Measurements from ENCODE around the gene TACR2. TPM values are rescaled to one million over a fixed set of nuclear protein-coding genes. Genes with fewer than 3 reads are reported as not detected.

TACR2 gene
- total and polyA plus RNA-seq, 2 experiments from 2014 or later: 0.53 TPM; not detected in 1

DNA sequence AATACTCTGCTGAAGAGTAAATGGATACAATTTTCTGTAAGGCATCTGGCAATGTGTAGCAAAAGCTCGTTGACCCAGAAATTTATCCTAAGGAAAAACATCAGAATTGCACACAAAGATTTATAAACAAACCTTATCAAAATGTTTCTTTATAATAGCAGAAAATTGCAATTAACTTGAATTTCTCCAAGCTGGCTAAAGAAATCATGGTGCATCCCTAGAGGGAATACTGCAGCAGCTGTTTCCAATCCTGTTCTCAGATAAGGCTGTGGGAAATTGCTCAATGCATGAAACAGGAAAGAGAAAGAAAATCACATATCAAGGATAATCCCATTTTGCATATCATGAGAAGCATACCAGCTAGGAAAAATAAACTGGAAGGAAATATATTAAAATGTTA is 18.7 kb downstream of the TACR2 start:
- Histone ChIP-seq H3K27ac (no peak overlapping the region), H3K9me3 (ENCODE audit: low read depth) (no peaks in the 10 kb centered on the region), H3K36me3 (peaks cover 51% of the 10 kb centered on the region), H3K4me1 (ENCODE audit: low read depth) (no peaks in the 10 kb centered on the region), H3K27me3 (no peaks in the 10 kb centered on the region), H3K4me3 (no peak overlapping the region)
- no peak for TF ChIP-seq CTCF (IDR thresholded peaks at IDR 0.05; ENCODE audit: low read depth, low read length)
- DNase-seq (ENCODE audit: low read depth in 1 of 2, low spot score in 1 of 2): peak in 1 of 2 donors; percentile 89

- H3K27ac ChIP-seq: no peak overlapping the region
- no peak for TF ChIP-seq CTCF (IDR thresholded peaks at IDR 0.05; ENCODE audit: low read depth, low read length)
- no peaks in the 10 kb centered on the region for H3K27me3 ChIP-seq
- peaks cover 50% of the 10 kb centered on the region for H3K36me3 ChIP-seq
- no peak overlapping the region for H3K4me3 ChIP-seq
- no peak for DNase-seq (ENCODE audit: low read depth in 1 of 2, low spot score in 1 of 2)
- no peaks in the 10 kb centered on the region for H3K9me3 ChIP-seq (ENCODE audit: low read depth)
- no peaks in the 10 kb centered on the region for H3K4me1 ChIP-seq (ENCODE audit: low read depth)
Measured at GRCh38 chr10:69394020-69394419, 22.7 kb downstream of the TACR2 start.

GRCh38 chr10:69392481-69393000 is 24.2 kb downstream of the TACR2 start:
- H3K9me3 ChIP-seq (ENCODE audit: low read depth): no peaks in the 10 kb centered on the region
- H3K4me1 ChIP-seq (ENCODE audit: low read depth): no peaks in the 10 kb centered on the region
- peak; percentile 95 for TF ChIP-seq CTCF (IDR thresholded peaks at IDR 0.05; ENCODE audit: low read depth, low read length)
- DNase-seq (ENCODE audit: low read depth in 1 of 2, low spot score in 1 of 2): peak; percentile 89 to 90
- peak overlapping the region; percentile 9 for H3K27ac ChIP-seq
- H3K4me3 ChIP-seq: no peak overlapping the region
- H3K27me3 ChIP-seq: no peaks in the 10 kb centered on the region
- peaks cover 54% of the 10 kb centered on the region for H3K36me3 ChIP-seq

- Histone ChIP-seq H3K27me3 (no peaks in the 10 kb centered on the region), H3K4me1 (ENCODE audit: low read depth) (no peaks in the 10 kb centered on the region), H3K9me3 (ENCODE audit: low read depth) (no peaks in the 10 kb centered on the region), H3K4me3 (no peak overlapping the region), H3K36me3 (peaks cover 58% of the 10 kb centered on the region), H3K27ac (no peak overlapping the region)
- TF ChIP-seq CTCF (IDR thresholded peaks at IDR 0.05; ENCODE audit: low read depth, low read length): no peak
- DNase-seq (ENCODE audit: low read depth in 1 of 2, low spot score in 1 of 2): no peak
Measured at GRCh38 chr10:69391158-69391557, 25.6 kb downstream of the TACR2 start.

DNA sequence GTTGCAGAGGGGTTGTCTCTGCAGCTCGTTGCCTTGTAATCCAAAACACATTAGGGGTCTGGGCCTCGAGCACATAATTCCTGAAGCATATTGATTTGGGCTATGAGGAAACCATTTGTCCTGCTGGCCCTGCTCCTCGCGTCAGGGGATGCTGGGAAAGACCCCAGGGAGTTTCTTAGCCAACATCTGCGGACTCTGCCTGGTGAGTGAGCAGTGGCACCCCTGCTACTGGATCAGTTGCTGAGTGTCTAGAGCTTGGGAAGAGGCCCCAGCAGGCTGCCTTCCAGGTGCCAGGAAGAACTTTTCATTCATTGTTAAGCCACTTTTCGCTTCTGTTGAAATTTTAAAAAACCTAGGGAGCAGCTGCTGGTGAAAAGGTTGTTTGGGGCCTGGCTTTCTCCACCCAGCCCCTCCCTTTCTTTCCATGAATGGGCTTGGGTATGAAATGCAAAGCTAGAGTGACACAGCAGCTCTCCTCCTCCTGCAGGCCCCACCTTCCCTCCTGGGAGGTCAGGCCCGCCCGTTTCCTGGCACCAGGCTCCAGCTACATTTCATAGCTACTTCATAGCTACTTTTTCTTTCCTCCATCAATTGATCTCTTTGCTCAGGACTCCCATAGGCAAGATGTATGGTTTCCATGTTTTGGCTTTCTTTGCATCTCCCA is 26.8 kb downstream of the TACR2 start:
- peak in 1 of 2 donors; percentile 88 for DNase-seq (ENCODE audit: low read depth in 1 of 2, low spot score in 1 of 2)
- Histone ChIP-seq H3K27ac (no peak overlapping the region), H3K27me3 (no peaks in the 10 kb centered on the region), H3K4me1 (ENCODE audit: low read depth) (no peaks in the 10 kb centered on the region), H3K4me3 (no peak overlapping the region), H3K9me3 (ENCODE audit: low read depth) (no peaks in the 10 kb centered on the region), H3K36me3 (peaks cover 61% of the 10 kb centered on the region)
- TF ChIP-seq CTCF (IDR thresholded peaks at IDR 0.05; ENCODE audit: low read depth, low read length): no peak

Data from cardiac muscle cell (in vitro differentiated cells and primary cell).